ENCODE data around the gene RNF32. TPM values are rescaled to one million over a fixed set of nuclear protein-coding genes. Genes with fewer than 3 reads are reported as not detected.
A peak's percentile ranks its signal among the peaks of the same experiment; 100 is the strongest.

RNF32 gene
- total RNA-seq, 3 donors from 2014 or later (not counting 1 experiment from before 2014, with no cell fraction given): 0.80 TPM; not detected in 2

DNA sequence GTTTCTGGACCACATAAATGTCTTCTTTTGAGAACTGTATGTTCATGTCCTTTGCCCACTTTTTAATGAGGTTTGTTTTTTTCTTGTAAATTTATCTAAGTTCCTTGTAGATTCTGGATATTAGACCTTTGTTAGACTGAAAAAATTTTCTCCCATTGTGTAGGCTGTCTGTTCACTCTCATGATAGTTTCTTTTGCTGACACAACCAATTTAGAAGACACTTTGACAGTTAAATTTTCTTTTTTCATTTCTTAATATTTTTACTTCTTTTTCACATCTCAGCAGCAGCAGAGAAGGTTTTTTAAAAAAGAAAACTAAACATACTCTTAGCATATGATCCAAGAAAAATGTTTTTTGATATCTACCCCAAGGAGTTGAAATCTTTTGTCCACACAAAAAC, 61.8 kb downstream of the RNF32 start:
- Mint-ChIP-seq H3K4me1 (peaks cover 10 to 22% of the 10 kb centered on the region in 2 donors), H3K9me3 (peaks cover 0 to 9% of the 10 kb centered on the region in 2 donors), H3K36me3 (no peaks in the 10 kb centered on the region), H3K27ac (no peak overlapping the region), H3K4me3 (no peak overlapping the region), H3K27me3 (ENCODE audit: low read depth in 2 of 2) (no peaks in the 10 kb centered on the region)
- ATAC-seq: no peak
- intact Hi-C loops (cut with micrococcal nuclease): no loop called here
- no peak for DNase-seq
- Histone ChIP-seq H3K4me3 (ENCODE audit: low read length) (no peak overlapping the region), H3K27me3 (ENCODE audit: control insufficient read depth, insufficient read depth, low read length) (no peaks in the 10 kb centered on the region), H3K36me3 (ENCODE audit: control insufficient read depth, insufficient read depth, low read length) (no peaks in the 10 kb centered on the region), H3K9me3 (ENCODE audit: control insufficient read depth, insufficient read depth, low read length) (peaks cover 12% of the 10 kb centered on the region), H3K4me1 (ENCODE audit: control insufficient read depth, insufficient read depth, low read length) (peaks cover 5% of the 10 kb centered on the region), H3K27ac (ENCODE audit: low read length) (no peak overlapping the region)
- TF ChIP-seq, protein P1, sequence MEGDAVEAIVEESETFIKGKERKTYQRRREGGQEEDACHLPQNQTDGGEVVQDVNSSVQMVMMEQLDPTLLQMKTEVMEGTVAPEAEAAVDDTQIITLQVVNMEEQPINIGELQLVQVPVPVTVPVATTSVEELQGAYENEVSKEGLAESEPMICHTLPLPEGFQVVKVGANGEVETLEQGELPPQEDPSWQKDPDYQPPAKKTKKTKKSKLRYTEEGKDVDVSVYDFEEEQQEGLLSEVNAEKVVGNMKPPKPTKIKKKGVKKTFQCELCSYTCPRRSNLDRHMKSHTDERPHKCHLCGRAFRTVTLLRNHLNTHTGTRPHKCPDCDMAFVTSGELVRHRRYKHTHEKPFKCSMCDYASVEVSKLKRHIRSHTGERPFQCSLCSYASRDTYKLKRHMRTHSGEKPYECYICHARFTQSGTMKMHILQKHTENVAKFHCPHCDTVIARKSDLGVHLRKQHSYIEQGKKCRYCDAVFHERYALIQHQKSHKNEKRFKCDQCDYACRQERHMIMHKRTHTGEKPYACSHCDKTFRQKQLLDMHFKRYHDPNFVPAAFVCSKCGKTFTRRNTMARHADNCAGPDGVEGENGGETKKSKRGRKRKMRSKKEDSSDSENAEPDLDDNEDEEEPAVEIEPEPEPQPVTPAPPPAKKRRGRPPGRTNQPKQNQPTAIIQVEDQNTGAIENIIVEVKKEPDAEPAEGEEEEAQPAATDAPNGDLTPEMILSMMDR (IDR thresholded peaks at IDR 0.05): no peak

DNA sequence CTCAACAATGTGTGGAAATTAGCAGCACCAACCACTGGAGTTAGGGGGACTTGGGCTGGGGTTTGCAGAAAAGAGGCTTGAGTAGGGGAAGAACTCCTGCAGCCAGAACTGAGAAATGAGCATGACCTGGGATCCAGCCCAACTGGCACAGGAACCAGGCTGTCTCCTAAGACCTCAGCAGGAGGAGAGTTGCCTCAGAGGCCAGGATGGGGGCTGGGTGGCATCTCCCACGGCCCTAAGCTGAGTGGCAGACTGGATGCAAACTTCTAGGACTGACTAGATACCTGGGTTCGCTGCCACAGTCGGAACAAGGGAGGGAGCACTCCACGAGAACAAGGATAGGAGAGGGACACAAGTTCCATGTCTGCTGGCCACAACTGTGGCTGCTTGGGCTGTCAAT, 62.6 kb downstream of the RNF32 start:
- Histone ChIP-seq H3K9me3 (ENCODE audit: control insufficient read depth, insufficient read depth, low read length) (peaks cover 4% of the 10 kb centered on the region), H3K27me3 (ENCODE audit: control insufficient read depth, insufficient read depth, low read length) (no peaks in the 10 kb centered on the region), H3K27ac (ENCODE audit: low read length) (no peak overlapping the region), H3K4me3 (ENCODE audit: low read length) (no peak overlapping the region), H3K4me1 (ENCODE audit: control insufficient read depth, insufficient read depth, low read length) (peaks cover 5% of the 10 kb centered on the region), H3K36me3 (ENCODE audit: control insufficient read depth, insufficient read depth, low read length) (no peaks in the 10 kb centered on the region)
- Mint-ChIP-seq H3K27me3 (ENCODE audit: low read depth in 2 of 2) (no peaks in the 10 kb centered on the region), H3K36me3 (no peaks in the 10 kb centered on the region), H3K27ac (no peak overlapping the region), H3K9me3 (peaks cover 0 to 9% of the 10 kb centered on the region in 2 donors), H3K4me3 (no peak overlapping the region), H3K4me1 (peaks cover 10 to 22% of the 10 kb centered on the region in 2 donors)
- no peak for ATAC-seq
- intact Hi-C loops (cut with micrococcal nuclease): no loop called here
- DNase-seq: no peak
- TF ChIP-seq, protein P1 (IDR thresholded peaks at IDR 0.05): no peak
- 98% methylated on average over 4 of the region's 4 CpGs for WGBS (ENCODE audit: insufficient coverage)

DNA sequence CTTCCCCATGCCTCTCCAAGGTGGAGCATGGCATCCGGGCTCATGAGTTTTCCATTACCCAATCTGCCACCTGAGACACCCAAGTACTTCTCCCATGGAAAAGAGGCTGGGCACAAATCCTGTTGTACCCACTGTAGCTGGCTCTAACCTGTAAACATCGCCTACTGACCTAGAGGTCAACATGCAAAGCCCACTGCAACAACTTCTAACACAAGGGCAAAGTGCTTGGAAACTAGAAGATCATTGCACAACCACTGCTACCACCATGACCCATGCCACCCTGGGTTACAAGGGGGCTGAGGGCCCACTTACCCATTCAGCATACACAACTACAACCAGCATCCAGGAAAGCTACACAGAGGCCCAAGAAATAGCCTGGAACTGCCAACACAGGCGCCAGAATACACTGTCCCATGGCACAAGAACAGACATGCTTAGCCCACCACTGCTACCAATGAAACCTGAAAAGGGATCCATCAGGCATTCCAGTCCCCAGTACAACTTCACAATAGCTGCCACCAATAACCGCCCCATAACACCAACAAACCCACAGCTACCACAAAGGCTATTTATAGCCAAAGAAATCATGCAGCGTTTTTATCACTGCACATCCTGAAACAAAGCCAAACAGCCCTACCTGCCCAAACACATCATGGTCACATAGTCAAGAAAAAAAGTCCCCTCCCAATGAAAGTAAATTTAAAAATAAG, 63.4 kb downstream of the RNF32 start:
- Histone ChIP-seq H3K9me3 (ENCODE audit: control insufficient read depth, insufficient read depth, low read length) (peaks cover 4% of the 10 kb centered on the region), H3K4me3 (ENCODE audit: low read length) (no peak overlapping the region), H3K36me3 (ENCODE audit: control insufficient read depth, insufficient read depth, low read length) (no peaks in the 10 kb centered on the region), H3K27me3 (ENCODE audit: control insufficient read depth, insufficient read depth, low read length) (no peaks in the 10 kb centered on the region), H3K27ac (ENCODE audit: low read length) (no peak overlapping the region), H3K4me1 (ENCODE audit: control insufficient read depth, insufficient read depth, low read length) (peaks cover 5% of the 10 kb centered on the region)
- DNase-seq (no peak), ATAC-seq (no peak)
- intact Hi-C loops (cut with micrococcal nuclease): no loop called here
- Mint-ChIP-seq H3K27ac (peak overlapping the region in 1 of 2 donors; percentile 62), H3K27me3 (ENCODE audit: low read depth in 2 of 2) (no peaks in the 10 kb centered on the region), H3K4me1 (peaks cover 10 to 22% of the 10 kb centered on the region in 2 donors), H3K4me3 (no peak overlapping the region), H3K36me3 (no peaks in the 10 kb centered on the region), H3K9me3 (peaks cover 0 to 9% of the 10 kb centered on the region in 2 donors)
- WGBS (ENCODE audit: insufficient coverage): 67% methylated on average over 5 of the region's 5 CpGs
- TF ChIP-seq, protein P1 (IDR thresholded peaks at IDR 0.05): no peak
